Tibial nerve (tissue), 3 donors: ENCODE data around the gene ZNF740.

ENCODE experiments used
- POLR2A ChIP-seq, 2 donors: fragments of 450-650 bp; IDR thresholded peaks; one replicate each; pipeline ENCODE4 v1.6.1; 2017; ENCODE audit warnings: antibody characterized with exemption in 2 of 2, mild to moderate bottlenecking in 2 of 2, moderate library complexity in 2 of 2
- TF ChIP-seq, protein P1 (sequence below), 5 experiments: fragments of 200-600 bp in 3 of 5; fragments of 450-650 bp in 2 of 5; sonication (generic) in 3 of 5; IDR thresholded peaks; one replicate each; pipeline ENCODE4 v1.5.1; 2016 to 2019; ENCODE audit warnings: antibody characterized with exemption in 5 of 5, mild to moderate bottlenecking in 3 of 5, moderate library complexity in 2 of 5

DNA sequence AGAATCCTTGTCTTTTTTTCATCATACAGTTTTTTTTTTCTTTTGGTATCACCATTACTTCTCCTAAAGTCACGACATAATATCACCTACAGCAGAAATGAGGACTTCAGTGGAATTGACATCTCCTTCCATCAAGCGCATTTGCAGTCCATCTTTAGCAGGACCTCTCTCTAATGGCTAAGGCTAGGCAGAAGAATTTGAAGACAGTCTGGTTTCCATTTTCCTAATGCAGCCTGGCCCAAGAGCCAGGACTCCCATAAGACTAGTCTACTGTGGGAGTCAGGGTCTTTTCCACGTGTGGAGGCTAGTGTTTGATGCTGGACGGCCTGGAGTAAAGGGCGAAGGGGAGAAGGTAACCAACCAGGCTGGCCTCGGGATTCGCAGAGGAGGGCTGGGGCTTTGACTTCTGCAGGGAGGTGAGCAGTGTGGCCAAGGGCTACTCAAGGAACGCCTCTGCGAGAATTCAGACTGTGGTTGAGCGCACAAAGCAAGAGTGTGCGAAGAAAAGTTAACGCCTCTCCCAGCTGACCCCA lies 769 bp upstream of the ZNF740 start:
- TF ChIP-seq, protein P1, sequence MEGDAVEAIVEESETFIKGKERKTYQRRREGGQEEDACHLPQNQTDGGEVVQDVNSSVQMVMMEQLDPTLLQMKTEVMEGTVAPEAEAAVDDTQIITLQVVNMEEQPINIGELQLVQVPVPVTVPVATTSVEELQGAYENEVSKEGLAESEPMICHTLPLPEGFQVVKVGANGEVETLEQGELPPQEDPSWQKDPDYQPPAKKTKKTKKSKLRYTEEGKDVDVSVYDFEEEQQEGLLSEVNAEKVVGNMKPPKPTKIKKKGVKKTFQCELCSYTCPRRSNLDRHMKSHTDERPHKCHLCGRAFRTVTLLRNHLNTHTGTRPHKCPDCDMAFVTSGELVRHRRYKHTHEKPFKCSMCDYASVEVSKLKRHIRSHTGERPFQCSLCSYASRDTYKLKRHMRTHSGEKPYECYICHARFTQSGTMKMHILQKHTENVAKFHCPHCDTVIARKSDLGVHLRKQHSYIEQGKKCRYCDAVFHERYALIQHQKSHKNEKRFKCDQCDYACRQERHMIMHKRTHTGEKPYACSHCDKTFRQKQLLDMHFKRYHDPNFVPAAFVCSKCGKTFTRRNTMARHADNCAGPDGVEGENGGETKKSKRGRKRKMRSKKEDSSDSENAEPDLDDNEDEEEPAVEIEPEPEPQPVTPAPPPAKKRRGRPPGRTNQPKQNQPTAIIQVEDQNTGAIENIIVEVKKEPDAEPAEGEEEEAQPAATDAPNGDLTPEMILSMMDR (IDR thresholded peaks at IDR 0.05) = no peak
- TF ChIP-seq POLR2A (IDR thresholded peaks at IDR 0.05) = no peak
